ENCODE data around the gene PPHLN1. TPM values are rescaled to one million over a fixed set of nuclear protein-coding genes. Genes with fewer than 3 reads are reported as not detected.

The PPHLN1 gene, protein sequence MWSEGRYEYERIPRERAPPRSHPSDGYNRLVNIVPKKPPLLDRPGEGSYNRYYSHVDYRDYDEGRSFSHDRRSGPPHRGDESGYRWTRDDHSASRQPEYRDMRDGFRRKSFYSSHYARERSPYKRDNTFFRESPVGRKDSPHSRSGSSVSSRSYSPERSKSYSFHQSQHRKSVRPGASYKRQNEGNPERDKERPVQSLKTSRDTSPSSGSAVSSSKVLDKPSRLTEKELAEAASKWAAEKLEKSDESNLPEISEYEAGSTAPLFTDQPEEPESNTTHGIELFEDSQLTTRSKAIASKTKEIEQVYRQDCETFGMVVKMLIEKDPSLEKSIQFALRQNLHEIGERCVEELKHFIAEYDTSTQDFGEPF
- total RNA-seq = 113 and 123 TPM in 2 replicates

DNA sequence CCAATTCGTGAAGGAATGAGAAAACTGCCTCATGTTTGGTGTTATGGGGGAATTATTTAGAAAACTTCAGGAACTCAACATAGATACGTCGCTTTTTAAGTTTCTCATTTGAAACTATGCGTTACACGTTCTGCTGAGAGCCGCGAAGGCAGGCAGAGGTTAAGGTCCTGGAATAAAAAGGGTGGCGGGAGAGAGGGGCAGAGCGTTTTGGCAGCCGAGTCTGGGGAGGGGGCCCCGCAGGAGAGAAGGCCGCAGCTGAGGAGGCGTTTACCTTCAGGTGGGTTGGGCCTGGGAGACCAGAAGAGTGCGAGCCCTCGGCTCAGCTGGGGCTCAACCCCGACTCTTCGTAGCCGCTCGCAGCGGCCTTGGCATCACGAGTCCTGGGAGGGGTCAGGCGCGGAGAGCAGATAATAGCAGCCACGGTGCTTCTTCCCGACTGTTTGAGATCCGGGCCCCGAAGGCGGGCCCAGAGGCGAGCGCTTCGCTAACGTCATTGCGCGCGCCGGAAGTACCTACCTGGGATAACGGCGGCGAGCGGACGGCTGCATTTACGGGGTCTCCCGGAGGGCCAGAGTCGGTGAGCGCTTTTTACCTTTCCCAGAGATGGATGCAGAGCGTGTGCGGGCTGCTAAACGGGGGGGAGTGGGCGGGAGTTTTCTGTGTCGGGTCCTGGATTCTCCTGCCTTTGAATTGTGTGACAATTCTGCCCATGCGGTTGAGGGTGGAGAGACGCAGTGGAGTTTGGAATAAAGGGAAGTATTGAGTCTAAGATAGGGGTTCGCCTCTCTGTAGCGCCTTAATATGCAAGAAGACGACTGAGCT lies at the start of gene PPHLN1, which contains the start of gene ZCRB1:
Gene PPHLN1, plus strand, starts transcription at position 515 of the 822 bp plus-strand sequence. CDS start 9,736 bp downstream, outside the sequence.
Gene ZCRB1, minus strand, starts transcription at position 442 of the 822 bp plus-strand sequence. CDS start 1,992 bp downstream, outside the sequence.

Small RNA genes lying within 50 kb of the gene (small RNA-seq; reads per million reads assigned to genes)
- not detected for gene MIR7851
- gene RF00019 = not detected
- gene RF00090 = not detected
- gene RNU6-249P = not detected

Other genes with a start within 250 kb of the PPHLN1 start
- 37.0 and 40.8 TPM in 2 replicates for gene GXYLT1, start 181.3 kb upstream of the PPHLN1 start, total RNA-seq
- gene YAF2, start 87.9 kb upstream of the PPHLN1 start, total RNA-seq = 24.7 and 29.4 TPM in 2 replicates
- 35.3 and 42.8 TPM in 2 replicates for gene ZCRB1, start 73 bp upstream of the PPHLN1 start, total RNA-seq

Measured in thoracic aorta endothelial cell (primary cell).